ENCODE data around the gene HOXD8.

Gene HOXD8

DNA sequence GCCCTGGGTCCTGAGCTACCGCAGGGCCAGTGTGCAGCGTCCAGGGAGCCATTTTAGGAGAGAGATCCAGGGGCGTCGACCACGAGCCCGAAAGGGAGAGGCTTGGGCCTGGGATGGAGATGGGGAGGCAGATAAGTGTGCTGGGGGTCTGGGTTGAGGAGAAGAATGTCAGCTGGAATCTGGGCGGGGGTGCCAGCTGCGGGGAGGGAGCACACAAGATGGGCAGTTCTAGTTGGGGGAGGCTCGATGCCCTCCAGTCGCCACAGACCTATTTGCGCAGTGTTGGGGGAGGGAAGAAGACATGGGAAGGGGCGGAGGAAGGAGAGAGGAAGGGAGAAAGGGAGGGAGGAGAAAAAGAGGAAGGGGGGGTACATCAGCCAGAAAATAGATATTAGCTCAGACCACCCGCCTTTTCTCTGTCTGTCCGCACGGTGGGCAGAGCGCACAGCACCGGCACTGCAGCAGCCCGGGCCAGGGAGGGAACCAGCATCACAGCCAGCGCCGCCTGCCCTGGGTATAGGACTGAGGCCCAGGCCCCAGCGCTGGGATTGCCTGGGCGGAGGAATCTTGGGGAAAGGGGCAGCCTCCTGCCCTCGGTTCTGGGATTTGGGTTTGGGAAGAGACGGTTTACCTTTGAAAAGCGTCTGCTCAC, 24.3 kb upstream of the HOXD8 start (continued):
- TF ChIP-seq ZNF394 (tag by site-specific recombination; IDR thresholded peaks at IDR 0.05; ENCODE audit: borderline replicate concordance) (no peak), ZNF324 (tag by site-specific recombination; IDR thresholded peaks at IDR 0.05) (no peak), EGR2 (tag by site-specific recombination; IDR thresholded peaks at IDR 0.05; ENCODE audit: low read depth) (peak; percentile 52; the same call in 1 of the 2 replicates), ZNF311 (tag by site-specific recombination; IDR thresholded peaks at IDR 0.05; ENCODE audit: borderline replicate concordance) (no peak), ZBTB48 (tag by site-specific recombination; IDR thresholded peaks at IDR 0.05) (peak; percentile 10; the same call in 1 of the 2 replicates), KLF1 (tag by site-specific recombination; IDR thresholded peaks at IDR 0.05) (peak; percentile 67), ZNF473 (tag by site-specific recombination; IDR thresholded peaks at IDR 0.05) (no peak), ZEB2 (tag by site-specific recombination; IDR thresholded peaks at IDR 0.05) (peak; percentile 67; the same call in 1 of the 2 replicates), ZBTB21 (tag by site-specific recombination; IDR thresholded peaks at IDR 0.05) (0 out of 2 replicates have a peak, but pooled peaks have one; percentile 22), PRDM1 (tag by site-specific recombination; IDR thresholded peaks at IDR 0.05) (peak; percentile 76), FEZF1 (tag by site-specific recombination; IDR thresholded peaks at IDR 0.05) (peak; percentile 53), SALL2 (tag by site-specific recombination; IDR thresholded peaks at IDR 0.05; ENCODE audit: borderline replicate concordance) (no peak), ZSCAN30 (tag by site-specific recombination; IDR thresholded peaks at IDR 0.05) (0 out of 2 replicates have a peak, but pooled peaks have one; percentile 23), ZNF202 (tag by site-specific recombination; IDR thresholded peaks at IDR 0.05; ENCODE audit: borderline replicate concordance) (no peak), WT1 (tag by site-specific recombination; IDR thresholded peaks at IDR 0.05) (peak; percentile 83), ZBTB20 (tag by site-specific recombination; IDR thresholded peaks at IDR 0.05) (peak; percentile 89)
- TF ChIP-seq, protein P1, sequence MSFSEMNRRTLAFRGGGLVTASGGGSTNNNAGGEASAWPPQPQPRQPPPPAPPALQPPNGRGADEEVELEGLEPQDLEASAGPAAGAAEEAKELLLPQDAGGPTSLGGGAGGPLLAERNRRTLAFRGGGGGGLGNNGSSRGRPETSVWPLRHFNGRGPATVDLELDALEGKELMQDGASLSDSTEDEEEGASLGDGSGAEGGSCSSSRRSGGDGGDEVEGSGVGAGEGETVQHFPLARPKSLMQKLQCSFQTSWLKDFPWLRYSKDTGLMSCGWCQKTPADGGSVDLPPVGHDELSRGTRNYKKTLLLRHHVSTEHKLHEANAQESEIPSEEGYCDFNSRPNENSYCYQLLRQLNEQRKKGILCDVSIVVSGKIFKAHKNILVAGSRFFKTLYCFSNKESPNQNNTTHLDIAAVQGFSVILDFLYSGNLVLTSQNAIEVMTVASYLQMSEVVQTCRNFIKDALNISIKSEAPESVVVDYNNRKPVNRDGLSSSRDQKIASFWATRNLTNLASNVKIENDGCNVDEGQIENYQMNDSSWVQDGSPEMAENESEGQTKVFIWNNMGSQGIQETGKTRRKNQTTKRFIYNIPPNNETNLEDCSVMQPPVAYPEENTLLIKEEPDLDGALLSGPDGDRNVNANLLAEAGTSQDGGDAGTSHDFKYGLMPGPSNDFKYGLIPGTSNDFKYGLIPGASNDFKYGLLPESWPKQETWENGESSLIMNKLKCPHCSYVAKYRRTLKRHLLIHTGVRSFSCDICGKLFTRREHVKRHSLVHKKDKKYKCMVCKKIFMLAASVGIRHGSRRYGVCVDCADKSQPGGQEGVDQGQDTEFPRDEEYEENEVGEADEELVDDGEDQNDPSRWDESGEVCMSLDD (tag by site-specific recombination; IDR thresholded peaks at IDR 0.05) = peak; percentile 77
- TF ChIP-seq, protein P2, sequence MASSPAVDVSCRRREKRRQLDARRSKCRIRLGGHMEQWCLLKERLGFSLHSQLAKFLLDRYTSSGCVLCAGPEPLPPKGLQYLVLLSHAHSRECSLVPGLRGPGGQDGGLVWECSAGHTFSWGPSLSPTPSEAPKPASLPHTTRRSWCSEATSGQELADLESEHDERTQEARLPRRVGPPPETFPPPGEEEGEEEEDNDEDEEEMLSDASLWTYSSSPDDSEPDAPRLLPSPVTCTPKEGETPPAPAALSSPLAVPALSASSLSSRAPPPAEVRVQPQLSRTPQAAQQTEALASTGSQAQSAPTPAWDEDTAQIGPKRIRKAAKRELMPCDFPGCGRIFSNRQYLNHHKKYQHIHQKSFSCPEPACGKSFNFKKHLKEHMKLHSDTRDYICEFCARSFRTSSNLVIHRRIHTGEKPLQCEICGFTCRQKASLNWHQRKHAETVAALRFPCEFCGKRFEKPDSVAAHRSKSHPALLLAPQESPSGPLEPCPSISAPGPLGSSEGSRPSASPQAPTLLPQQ (tag by site-specific recombination; IDR thresholded peaks at IDR 0.05) = peak; percentile 58
- TF ChIP-seq, protein P3, sequence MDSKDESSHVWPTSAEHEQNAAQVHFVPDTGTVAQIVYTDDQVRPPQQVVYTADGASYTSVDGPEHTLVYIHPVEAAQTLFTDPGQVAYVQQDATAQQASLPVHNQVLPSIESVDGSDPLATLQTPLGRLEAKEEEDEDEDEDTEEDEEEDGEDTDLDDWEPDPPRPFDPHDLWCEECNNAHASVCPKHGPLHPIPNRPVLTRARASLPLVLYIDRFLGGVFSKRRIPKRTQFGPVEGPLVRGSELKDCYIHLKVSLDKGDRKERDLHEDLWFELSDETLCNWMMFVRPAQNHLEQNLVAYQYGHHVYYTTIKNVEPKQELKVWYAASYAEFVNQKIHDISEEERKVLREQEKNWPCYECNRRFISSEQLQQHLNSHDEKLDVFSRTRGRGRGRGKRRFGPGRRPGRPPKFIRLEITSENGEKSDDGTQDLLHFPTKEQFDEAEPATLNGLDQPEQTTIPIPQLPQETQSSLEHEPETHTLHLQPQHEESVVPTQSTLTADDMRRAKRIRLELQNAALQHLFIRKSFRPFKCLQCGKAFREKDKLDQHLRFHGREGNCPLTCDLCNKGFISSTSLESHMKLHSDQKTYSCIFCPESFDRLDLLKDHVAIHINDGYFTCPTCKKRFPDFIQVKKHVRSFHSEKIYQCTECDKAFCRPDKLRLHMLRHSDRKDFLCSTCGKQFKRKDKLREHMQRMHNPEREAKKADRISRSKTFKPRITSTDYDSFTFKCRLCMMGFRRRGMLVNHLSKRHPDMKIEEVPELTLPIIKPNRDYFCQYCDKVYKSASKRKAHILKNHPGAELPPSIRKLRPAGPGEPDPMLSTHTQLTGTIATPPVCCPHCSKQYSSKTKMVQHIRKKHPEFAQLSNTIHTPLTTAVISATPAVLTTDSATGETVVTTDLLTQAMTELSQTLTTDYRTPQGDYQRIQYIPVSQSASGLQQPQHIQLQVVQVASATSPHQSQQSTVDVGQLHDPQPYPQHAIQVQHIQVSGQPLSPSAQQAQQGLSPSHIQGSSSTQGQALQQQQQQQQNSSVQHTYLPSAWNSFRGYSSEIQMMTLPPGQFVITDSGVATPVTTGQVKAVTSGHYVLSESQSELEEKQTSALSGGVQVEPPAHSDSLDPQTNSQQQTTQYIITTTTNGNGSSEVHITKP (tag by site-specific recombination; IDR thresholded peaks at IDR 0.05) = peak; percentile 85
